MCF 10A (cell line): Measurements from ENCODE around the gene SCN9A. TPM values are rescaled to one million over a fixed set of nuclear protein-coding genes. Genes with fewer than 3 reads are reported as not detected.

Source experiments
- BruUV-seq: library from RNA; stranded (reverse); fragments of 400-500 nt; replicated peaks from 2 replicates; lab custom pipeline; 2021; lab: Mats Ljungman, UMichigan
- CTCF ChIA-PET: fragments of 300-600 bp; sonication (Branson Sonifier 250); formaldehyde crosslinking; extraction: SDS; loops from one replicate; lab custom pipeline; 2021; ENCODE audit warnings: antibody characterized with exemption, inconsistent platforms; lab: Yijun Ruan, JAX
- POLR2A ChIA-PET: fragments of 300-600, 350-650 bp; sonication (Branson Sonifier 250); formaldehyde crosslinking; extraction: SDS; loops from one replicate; lab custom pipeline; 2020; ENCODE audit warnings: antibody characterized with exemption, inconsistent platforms; lab: Yijun Ruan, JAX
- DNase-seq: peaks from one replicate; pipeline ENCODE4 v3.0.0-alpha.2; 2018; ENCODE audit not compliant: unreplicated experiment
- H3K27ac Mint-ChIP-seq: one replicate; pipeline ENCODE4 v1.8.0; 2022; ENCODE audit warnings: mild to moderate bottlenecking, low read depth, mixed read lengths; ENCODE audit not compliant: unreplicated experiment
- H3K27me3 Mint-ChIP-seq: one replicate; pipeline ENCODE4 v1.8.0; 2022; ENCODE audit warnings: mixed read lengths; ENCODE audit not compliant: insufficient read depth, unreplicated experiment
- H3K36me3 Mint-ChIP-seq: one replicate; pipeline ENCODE4 v1.8.0; 2022; ENCODE audit warnings: mild to moderate bottlenecking, moderate library complexity, mixed read lengths; ENCODE audit not compliant: insufficient read depth, unreplicated experiment
- H3K4me1 Mint-ChIP-seq: one replicate; pipeline ENCODE4 v1.8.0; 2022; ENCODE audit warnings: mixed read lengths; ENCODE audit not compliant: insufficient read depth, unreplicated experiment
- H3K4me3 Mint-ChIP-seq: one replicate; pipeline ENCODE4 v1.8.0; 2022; ENCODE audit warnings: mild to moderate bottlenecking, moderate library complexity, mixed read lengths; ENCODE audit not compliant: unreplicated experiment
- H3K9me3 Mint-ChIP-seq: one replicate; pipeline ENCODE4 v1.8.0; 2022; ENCODE audit warnings: mixed read lengths; ENCODE audit not compliant: unreplicated experiment
- CTCF ChIP-seq: fragments of 200-600 bp; IDR thresholded peaks from one replicate; pipeline ENCODE4 v1.8.0; 2022; ENCODE audit warnings: antibody characterized with exemption, mild to moderate bottlenecking; ENCODE audit not compliant: unreplicated experiment
- intact Hi-C: fragments of 100-400 bp; cut with micrococcal nuclease; formaldehyde crosslinking; loops from 2 replicates; pipeline ENCODE4 v1.14.1; 2022
- total RNA-seq: library from RNA; stranded (reverse); gene quantifications from 2 replicates; pipeline ENCODE4 v1.2.3, GENCODE V29; 2022

SCN9A gene
- total RNA-seq, 1 experiment from 2014 or later, result 1.3 TPM

DNA sequence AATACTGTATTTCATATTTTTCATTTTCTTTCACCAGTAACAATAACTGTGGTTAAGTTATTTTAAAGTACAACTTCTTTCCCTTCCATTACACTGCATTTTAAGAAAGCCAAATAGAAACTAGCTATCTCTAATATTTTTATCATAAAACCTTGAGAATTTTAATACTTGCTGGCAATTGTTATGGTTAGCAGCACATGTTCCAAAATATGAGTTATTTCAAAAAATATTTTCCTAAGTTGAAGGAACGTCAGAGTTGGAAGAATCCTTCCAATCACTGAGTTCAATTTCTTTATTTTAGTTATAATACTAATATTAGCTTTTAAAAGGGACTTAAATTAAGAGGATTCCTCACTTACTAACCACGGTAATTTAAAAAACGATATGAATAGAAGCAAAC is 68.4 kb downstream of the SCN9A start:
- Mint-ChIP-seq H3K36me3 (no peaks in the 10 kb centered on the region), H3K9me3 (no peaks in the 10 kb centered on the region), H3K27ac (no peak overlapping the region), H3K4me3 (no peak overlapping the region), H3K4me1 (no peaks in the 10 kb centered on the region), H3K27me3 (no peaks in the 10 kb centered on the region)
- TF ChIP-seq CTCF, result no peak
- ChIA-PET CTCF (interaction anchor here (0.5 kb wide), 1 partner anchor 15 kb away, joined by 3 read pairs; no protein-coding TSS in a partner anchor), POLR2A (no interaction called here)
- intact Hi-C loops, result no loop called here
- DNase-seq, result no peak
- BruUV-seq, result no TSS peak

DNA sequence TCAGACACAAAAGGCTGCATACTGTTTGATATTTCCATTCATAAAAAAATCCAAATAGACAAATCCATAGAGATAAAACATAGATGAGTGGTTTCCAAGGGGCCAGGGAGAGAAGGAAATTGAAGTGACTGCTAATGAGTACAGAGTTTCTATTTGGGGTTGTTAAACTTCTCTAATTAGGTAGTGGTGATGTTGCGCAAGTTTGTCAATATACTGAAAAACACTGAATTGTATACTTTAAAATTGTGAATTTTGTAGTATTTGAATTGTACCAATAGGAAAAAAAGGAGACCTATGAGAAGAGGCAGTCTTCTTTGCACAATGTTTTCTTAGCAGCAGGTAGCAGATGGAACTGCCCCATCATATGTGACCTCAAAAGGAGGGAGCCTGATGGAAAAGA is 71.1 kb downstream of the SCN9A start:
- TF ChIP-seq CTCF, result no peak
- ChIA-PET CTCF (no interaction called here), POLR2A (no interaction called here)
- intact Hi-C loops, result no loop called here
- H3K36me3 Mint-ChIP-seq, result no peaks in the 10 kb centered on the region
- DNase-seq, result no peak
- BruUV-seq, result no TSS peak
- H3K4me3 Mint-ChIP-seq, result no peak overlapping the region
- H3K27ac Mint-ChIP-seq, result no peak overlapping the region
- H3K4me1 Mint-ChIP-seq, result no peaks in the 10 kb centered on the region
- no peaks in the 10 kb centered on the region for H3K27me3 Mint-ChIP-seq
- H3K9me3 Mint-ChIP-seq, result no peaks in the 10 kb centered on the region

DNA sequence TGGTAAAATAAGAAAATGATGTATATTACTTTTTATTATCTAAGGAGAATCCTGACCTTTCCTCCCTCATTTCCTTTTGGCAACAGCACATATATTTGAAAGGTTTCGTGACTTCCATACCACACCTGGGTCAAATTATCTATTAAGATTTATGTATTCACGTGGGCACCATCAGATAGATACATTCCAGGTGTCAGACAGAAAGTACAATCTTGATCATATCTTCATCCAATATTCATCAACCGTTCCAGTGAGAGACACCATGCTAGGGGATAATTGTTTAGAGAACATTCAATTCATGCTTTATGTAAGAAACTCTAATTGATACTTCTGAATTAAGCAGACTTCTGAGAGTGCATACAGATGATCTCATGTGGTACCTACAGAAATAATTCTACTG is 73.7 kb downstream of the SCN9A start:
- H3K4me1 Mint-ChIP-seq, result no peaks in the 10 kb centered on the region
- ChIA-PET CTCF (interaction anchor here (1.6 kb wide), 1 partner anchor 122 kb away, joined by 4 read pairs; no protein-coding TSS in a partner anchor), POLR2A (interaction anchor here (0.6 to 0.7 kb wide), 2 partner anchors 11 to 101 kb away, joined by 3 to 4 read pairs; no protein-coding TSS in a partner anchor)
- BruUV-seq, result no TSS peak
- H3K36me3 Mint-ChIP-seq, result no peaks in the 10 kb centered on the region
- no peak for TF ChIP-seq CTCF
- H3K4me3 Mint-ChIP-seq, result no peak overlapping the region
- H3K27ac Mint-ChIP-seq, result no peak overlapping the region
- H3K27me3 Mint-ChIP-seq, result no peaks in the 10 kb centered on the region
- H3K9me3 Mint-ChIP-seq, result no peaks in the 10 kb centered on the region
- DNase-seq, result no peak
- intact Hi-C loops, result no loop called here

- no peaks in the 10 kb centered on the region for H3K27me3 Mint-ChIP-seq
- POLR2A ChIA-PET, result no interaction called here
- CTCF ChIA-PET, result no interaction called here
- no peak overlapping the region for H3K4me3 Mint-ChIP-seq
- no peaks in the 10 kb centered on the region for H3K4me1 Mint-ChIP-seq
- BruUV-seq, result no TSS peak
- no peak for TF ChIP-seq CTCF
- no peak overlapping the region for H3K27ac Mint-ChIP-seq
- H3K9me3 Mint-ChIP-seq, result no peaks in the 10 kb centered on the region
- intact Hi-C loops, result no loop called here
- no peak for DNase-seq
- H3K36me3 Mint-ChIP-seq, result no peaks in the 10 kb centered on the region
Measured at GRCh38 chr2:166297951-166298350, 77.8 kb downstream of the SCN9A start.
